Gastroesophageal sphincter (tissue), 3 donors: ENCODE data around the gene TMEM255B.

Experiments used
- CTCF ChIP-seq, 4 experiments: fragments of 200-600 bp in 2 of 4; fragments of 450-650 bp in 2 of 4; sonication (generic) in 1 of 4; IDR thresholded peaks; one replicate each; pipeline ENCODE4 v1.5.1; 2017 to 2019; ENCODE audit warnings: antibody characterized with exemption in 4 of 4, mild to moderate bottlenecking in 2 of 4, moderate library complexity in 2 of 4
- POLR2AphosphoS5 ChIP-seq: sonication (generic); formaldehyde crosslinking; IDR thresholded peaks from one replicate; pipeline ENCODE4 v1.6.1; 2017; ENCODE audit warnings: antibody characterized with exemption

GRCh38 chr13:113843864-113844556, 85.0 kb downstream of the TMEM255B start:
- TF ChIP-seq POLR2AphosphoS5 (no peak), CTCF (IDR thresholded peaks at IDR 0.05) (no peak)
